Upper lobe of left lung (tissue), 6 donors: Measurements from ENCODE around the gene MMP11. TPM values are rescaled to one million over a fixed set of nuclear protein-coding genes. Genes with fewer than 3 reads are reported as not detected.

Source experiments
- ATAC-seq, 2 donors: fragments of 200-7000 bp; cut with Tn5 transposase; one replicate each; pipeline ENCODE4 v1.9.1; 2022; ENCODE audit warnings: mild to moderate bottlenecking in 2 of 2, moderate library complexity in 2 of 2; ENCODE audit not compliant: low FRiP score in 2 of 2
- DNase-seq, 2 donors: peaks; one replicate each; pipeline ENCODE4 v3.0.0-alpha.2; 2019 to 2020
- H3K27ac ChIP-seq, 4 donors: fragments of 200-600 bp; sonication (generic); one replicate each; pipeline ENCODE4 v1.5.1; 2016 to 2019
- H3K27me3 ChIP-seq, 4 donors: fragments of 200-600 bp; sonication (generic); one replicate each; pipeline ENCODE4 v1.5.1; 2017 to 2019
- H3K36me3 ChIP-seq, 4 donors: fragments of 200-600 bp; sonication (generic); one replicate each; pipeline ENCODE4 v1.5.1; 2016 to 2019
- H3K4me1 ChIP-seq, 4 donors: fragments of 200-600 bp; sonication (generic); one replicate each; pipeline ENCODE4 v1.5.1; 2018 to 2019
- H3K4me3 ChIP-seq, 4 donors: fragments of 200-600 bp; sonication (generic); one replicate each; pipeline ENCODE4 v1.5.1; 2017 to 2019; ENCODE audit warnings: mild to moderate bottlenecking in 2 of 4, moderate library complexity in 1 of 4
- H3K9me3 ChIP-seq, 4 donors: fragments of 200-600 bp; sonication (generic); one replicate each; pipeline ENCODE4 v1.5.1; 2018 to 2019
- CTCF ChIP-seq, 6 experiments: fragments of 450-650 bp in 4 of 6; fragments of 200-600 bp in 2 of 6; sonication (generic) in 2 of 6; IDR thresholded peaks; one replicate each; pipeline ENCODE4 v1.5.1; 2016 to 2019; ENCODE audit warnings: antibody characterized with exemption in 6 of 6
- EP300 ChIP-seq, 4 donors: sonication (generic); formaldehyde crosslinking; IDR thresholded peaks; one replicate each; pipeline ENCODE4 v1.5.1; 2017; ENCODE audit warnings: antibody characterized with exemption in 4 of 4, control low read depth in 2 of 4
- POLR2A ChIP-seq, 4 donors: fragments of 450-650 bp; IDR thresholded peaks; one replicate each; pipeline ENCODE4 v1.5.1; 2016 to 2017; ENCODE audit warnings: antibody characterized with exemption in 4 of 4, mild to moderate bottlenecking in 2 of 4
- POLR2AphosphoS5 ChIP-seq, 2 donors: sonication (generic); formaldehyde crosslinking; IDR thresholded peaks; one replicate each; pipeline ENCODE4 v1.5.1; 2017; ENCODE audit warnings: antibody characterized with exemption in 2 of 2
- WGBS, 2 donors: methylation state at CpG; one replicate each; pipeline ENCODE4 v1.1.5; 2017 to 2018; 5-methylcytosine and 5-hydroxymethylcytosine counted together
- total RNA-seq, 6 donors: library from RNA; depleted of rRNA in 4 of 6; stranded (reverse); fragments of >200 nt in 4 of 6; gene quantifications; one replicate each; pipeline versions ENCODE4 v1.1.0 to v1.2.1, GENCODE V29; 2016 to 2021
- donor health status: DM: no; HTN: no; CAD: no; lungs with moderate emphysema.
- donor health status: DM: no; HTN: yes; CAD: no; lungs with severe emphysema.

The MMP11 gene
- total RNA-seq, 6 donors from 2014 or later = 0.57 to 7.7 (median 2.9) TPM; not detected in 3

DNA sequence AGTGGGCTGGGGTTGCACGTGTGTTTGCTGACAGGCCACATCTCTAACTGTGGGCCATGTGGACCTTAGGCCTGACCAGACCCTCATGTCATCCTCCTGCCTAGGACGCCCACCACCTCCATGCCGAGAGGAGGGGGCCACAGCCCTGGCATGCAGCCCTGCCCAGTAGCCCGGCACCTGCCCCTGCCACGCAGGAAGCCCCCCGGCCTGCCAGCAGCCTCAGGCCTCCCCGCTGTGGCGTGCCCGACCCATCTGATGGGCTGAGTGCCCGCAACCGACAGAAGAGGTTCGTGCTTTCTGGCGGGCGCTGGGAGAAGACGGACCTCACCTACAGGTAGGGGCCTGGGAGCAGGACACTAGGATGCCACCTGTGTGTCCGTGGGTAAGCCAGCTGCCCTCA is 6.4 kb downstream of the MMP11 start:
- TF ChIP-seq POLR2AphosphoS5 (IDR thresholded peaks at IDR 0.05) (no peak), EP300 (IDR thresholded peaks at IDR 0.05) (no peak), CTCF (IDR thresholded peaks at IDR 0.05) (no peak), POLR2A (IDR thresholded peaks at IDR 0.05) (no peak)
- WGBS, 2 donors = 88% methylated on average over 12 of the region's 16 CpGs; no CpG with 5 or more reads in 1 of the 2 donors
- no peaks in the 10 kb centered on the region for H3K27me3 ChIP-seq
- no peaks in the 10 kb centered on the region for H3K9me3 ChIP-seq
- DNase-seq = no peak
- peaks cover 0 to 6% (median 1%) of the 10 kb centered on the region in 4 donors for H3K4me1 ChIP-seq
- no peak overlapping the region for H3K4me3 ChIP-seq
- no peak overlapping the region for H3K27ac ChIP-seq
- ATAC-seq = no peak
- H3K36me3 ChIP-seq = no peaks in the 10 kb centered on the region

DNA sequence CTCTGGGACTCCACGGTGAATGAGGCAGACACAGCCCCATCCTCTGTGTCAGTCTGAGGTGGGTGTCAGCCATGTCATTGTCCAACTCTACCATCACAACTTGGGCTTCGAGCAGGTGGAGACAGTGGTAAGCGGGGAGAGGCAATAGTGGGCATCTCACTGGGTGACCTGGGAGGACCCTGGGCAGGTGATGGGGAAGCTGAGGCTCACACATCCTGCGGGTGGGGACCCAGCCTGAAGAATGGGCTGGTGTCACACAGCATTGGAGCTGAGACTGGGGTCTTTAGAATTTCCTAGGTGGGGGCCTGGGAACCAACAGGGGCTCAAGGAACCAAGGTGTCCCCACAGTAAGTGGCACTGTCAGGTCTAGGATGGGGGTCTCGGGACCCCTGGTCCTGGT is 7.1 kb downstream of the MMP11 start:
- no peaks in the 10 kb centered on the region for H3K27me3 ChIP-seq
- no peak overlapping the region for H3K27ac ChIP-seq
- DNase-seq (no peak), ATAC-seq (no peak)
- H3K9me3 ChIP-seq = no peaks in the 10 kb centered on the region
- no peak for TF ChIP-seq POLR2A (IDR thresholded peaks at IDR 0.05)
- no peak for TF ChIP-seq POLR2AphosphoS5 (IDR thresholded peaks at IDR 0.05)
- no peak for TF ChIP-seq CTCF (IDR thresholded peaks at IDR 0.05)
- no peak for TF ChIP-seq EP300 (IDR thresholded peaks at IDR 0.05)
- H3K36me3 ChIP-seq = no peaks in the 10 kb centered on the region
- no peaks in the 10 kb centered on the region for H3K4me1 ChIP-seq
- 79 to 100% methylated on average over 2 to 5 of the region's 5 CpGs for WGBS, 2 donors
- no peak overlapping the region for H3K4me3 ChIP-seq

DNA sequence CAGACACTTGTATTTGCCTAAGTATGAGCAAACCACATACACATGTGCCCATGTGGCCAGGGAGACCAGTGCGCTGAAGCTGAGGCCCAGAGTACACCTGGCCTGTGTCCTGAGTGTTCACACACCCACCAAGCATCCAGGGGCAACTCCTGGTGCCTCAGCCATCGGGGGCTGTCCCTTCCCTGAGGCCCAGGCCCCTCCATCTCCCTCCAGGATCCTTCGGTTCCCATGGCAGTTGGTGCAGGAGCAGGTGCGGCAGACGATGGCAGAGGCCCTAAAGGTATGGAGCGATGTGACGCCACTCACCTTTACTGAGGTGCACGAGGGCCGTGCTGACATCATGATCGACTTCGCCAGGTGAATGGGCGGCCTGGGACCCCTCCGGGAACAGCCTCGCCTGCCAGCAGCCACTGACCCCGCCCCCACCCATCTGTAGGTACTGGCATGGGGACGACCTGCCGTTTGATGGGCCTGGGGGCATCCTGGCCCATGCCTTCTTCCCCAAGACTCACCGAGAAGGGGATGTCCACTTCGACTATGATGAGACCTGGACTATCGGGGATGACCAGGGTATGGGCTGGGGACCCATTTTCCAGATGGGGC is 7.6 kb downstream of the MMP11 start:
- no peak for TF ChIP-seq EP300 (IDR thresholded peaks at IDR 0.05)
- no peak for TF ChIP-seq POLR2A (IDR thresholded peaks at IDR 0.05)
- TF ChIP-seq POLR2AphosphoS5 (IDR thresholded peaks at IDR 0.05) = no peak
- TF ChIP-seq CTCF (IDR thresholded peaks at IDR 0.05) = no peak
- Histone ChIP-seq H3K36me3 (no peaks in the 10 kb centered on the region), H3K27ac (no peak overlapping the region), H3K4me3 (no peak overlapping the region), H3K27me3 (no peaks in the 10 kb centered on the region), H3K4me1 (no peaks in the 10 kb centered on the region), H3K9me3 (no peaks in the 10 kb centered on the region)
- DNase-seq = no peak
- ATAC-seq = no peak
- 88 to 98% methylated on average over 9 to 17 of the region's 20 CpGs for WGBS, 2 donors

DNA sequence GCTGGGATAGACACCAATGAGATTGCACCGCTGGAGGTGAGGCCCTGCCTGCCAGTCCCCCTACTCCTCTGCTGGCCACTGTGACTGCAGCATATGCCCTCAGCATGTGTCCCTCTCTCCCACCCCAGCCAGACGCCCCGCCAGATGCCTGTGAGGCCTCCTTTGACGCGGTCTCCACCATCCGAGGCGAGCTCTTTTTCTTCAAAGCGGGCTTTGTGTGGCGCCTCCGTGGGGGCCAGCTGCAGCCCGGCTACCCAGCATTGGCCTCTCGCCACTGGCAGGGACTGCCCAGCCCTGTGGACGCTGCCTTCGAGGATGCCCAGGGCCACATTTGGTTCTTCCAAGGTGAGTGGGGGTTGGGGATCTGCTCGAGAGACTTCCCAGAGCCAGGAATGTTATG is 8.4 kb downstream of the MMP11 start:
- H3K27me3 ChIP-seq = no peaks in the 10 kb centered on the region
- H3K36me3 ChIP-seq = no peaks in the 10 kb centered on the region
- WGBS, 2 donors = 90 to 92% methylated on average over 12 to 15 of the region's 15 CpGs
- ATAC-seq (no peak), DNase-seq (no peak)
- H3K4me1 ChIP-seq = peaks cover under 1 to 1% (median under 1%) of the 10 kb centered on the region in 4 donors
- no peak overlapping the region for H3K4me3 ChIP-seq
- TF ChIP-seq CTCF (IDR thresholded peaks at IDR 0.05) (no peak), POLR2A (IDR thresholded peaks at IDR 0.05) (no peak), EP300 (IDR thresholded peaks at IDR 0.05) (no peak), POLR2AphosphoS5 (IDR thresholded peaks at IDR 0.05) (no peak)
- H3K27ac ChIP-seq = no peak overlapping the region
- H3K9me3 ChIP-seq = no peaks in the 10 kb centered on the region
